Spleen (tissue), 7 donors: ENCODE results near the gene KRT78.

Experiments used
- CTCF ChIP-seq, 11 experiments: fragments of 200-600 bp in 7 of 11; fragments of 450-650 bp in 4 of 11; sonication (generic) in 4 of 11; IDR thresholded peaks in 8 of 11; conservative IDR thresholded peaks in 3 of 11; 1 replicate in 7 of 11; 2 replicates in 4 of 11; pipeline versions ENCODE4 v1.4.0 to v1.8.0; 2016 to 2021; ENCODE audit warnings: antibody characterized with exemption in 11 of 11, inconsistent platforms in 4 of 11, mild to moderate bottlenecking in 1 of 11
- POLR2AphosphoS5 ChIP-seq, 3 donors: sonication (generic); formaldehyde crosslinking; IDR thresholded peaks; one replicate each; pipeline ENCODE4 v1.5.1; 2017; ENCODE audit warnings: antibody characterized with exemption in 3 of 3
- donor health status: DM: no; HTN: no; CAD: no; lungs with moderate emphysema.
- donor health status: DM: no; HTN: no; CAD: no.
- donor health status: DM: no; HTN: no; CAD: no.

- no peak for TF ChIP-seq CTCF (IDR thresholded peaks at IDR 0.05 in 8 of 11, conservative IDR thresholded peaks at IDR 0.05 in 3 of 11)
- TF ChIP-seq POLR2AphosphoS5 (IDR thresholded peaks at IDR 0.05): no peak
These were observed 25.9 kb downstream of the KRT78 start for GRCh38 chr12:52822771-52823510.
